HUES64 (cell line): Measurements from ENCODE around the gene TRRAP.

Experiments used
- H3K27ac ChIP-seq: 2 replicates; pipeline ENCODE4 v1.7.0; 2013; ENCODE audit warnings: low read depth, low read length, inconsistent platforms
- H3K27me3 ChIP-seq: 2 replicates; pipeline ENCODE4 v1.6.1; 2013; ENCODE audit warnings: mild to moderate bottlenecking, low read length; ENCODE audit not compliant: insufficient read depth
- H3K36me3 ChIP-seq: 2 replicates; pipeline ENCODE4 v1.6.1; 2013; ENCODE audit warnings: mild to moderate bottlenecking, low read length; ENCODE audit not compliant: insufficient read depth
- H3K4me1 ChIP-seq: 2 replicates; pipeline ENCODE4 v1.6.1; 2013; ENCODE audit warnings: mild to moderate bottlenecking, low read length, moderate library complexity; ENCODE audit not compliant: insufficient read depth
- H3K4me3 ChIP-seq: 2 replicates; pipeline ENCODE4 v1.5.1; 2013; ENCODE audit warnings: mild to moderate bottlenecking, low read length, moderate library complexity
- H3K9ac ChIP-seq: 2 replicates; pipeline ENCODE4 v1.6.1; 2013; ENCODE audit warnings: mild to moderate bottlenecking, low read depth, low read length
- H3K9me3 ChIP-seq: 2 replicates; pipeline ENCODE4 v1.6.1; 2013; ENCODE audit warnings: low read depth, low read length; ENCODE audit not compliant: insufficient read depth
- WGBS: fragments of 150-250, 120-280 bp; methylation state at CpG from one replicate; pipeline ENCODE4 v1.1.7; 2013; ENCODE audit warnings: missing lambda C conversion rate; 5-methylcytosine and 5-hydroxymethylcytosine counted together

The TRRAP gene

DNA sequence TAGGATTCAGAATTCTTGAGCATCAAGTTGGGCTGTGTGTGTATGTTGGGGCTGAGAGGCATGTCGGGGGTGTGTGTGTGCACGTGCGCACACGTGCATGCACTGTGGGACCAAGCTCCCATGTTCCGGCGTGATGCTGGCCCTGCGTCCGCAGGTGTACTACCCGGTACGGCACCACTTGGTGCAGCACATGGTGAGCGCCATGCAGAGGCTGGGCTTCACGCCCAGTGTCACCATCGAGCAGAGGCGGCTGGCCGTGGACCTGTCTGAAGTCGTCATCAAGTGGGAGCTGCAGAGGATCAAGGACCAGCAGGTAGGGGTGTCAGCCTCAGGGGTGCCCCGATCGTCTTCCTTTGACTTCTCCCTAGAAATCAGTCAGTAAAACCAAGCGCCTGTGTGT is 77.7 kb downstream of the TRRAP start:
- Histone ChIP-seq H3K36me3 (peaks cover 99% of the 10 kb centered on the region), H3K9ac (no peak overlapping the region), H3K9me3 (no peaks in the 10 kb centered on the region), H3K27ac (no peak overlapping the region), H3K27me3 (no peaks in the 10 kb centered on the region), H3K4me1 (no peaks in the 10 kb centered on the region), H3K4me3 (no peak overlapping the region)
- WGBS = 96% methylated on average over 19 of the region's 19 CpGs

DNA sequence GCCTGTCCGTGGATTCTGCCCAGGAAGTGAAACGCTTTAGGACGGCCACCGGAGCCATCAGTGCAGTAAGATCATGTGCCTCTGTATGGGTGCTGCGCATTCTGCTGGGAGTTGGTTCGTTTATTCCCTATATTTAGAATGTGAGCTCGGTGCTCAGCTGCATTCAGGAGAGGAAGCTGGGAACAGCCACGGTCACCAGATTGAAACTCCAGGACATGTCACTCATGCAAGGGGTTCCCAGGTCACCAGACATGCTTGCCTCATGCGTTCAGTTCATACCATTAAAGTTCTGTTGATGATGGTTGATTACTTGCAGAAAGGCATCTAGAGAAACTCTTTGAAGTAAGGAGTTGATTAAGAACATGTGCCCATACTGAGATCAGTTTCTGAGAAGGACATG is 78.1 kb downstream of the TRRAP start:
- H3K4me1 ChIP-seq = no peaks in the 10 kb centered on the region
- H3K36me3 ChIP-seq = peaks cover 99% of the 10 kb centered on the region
- 96% methylated on average over 9 of the region's 9 CpGs for WGBS
- no peak overlapping the region for H3K9ac ChIP-seq
- no peak overlapping the region for H3K4me3 ChIP-seq
- H3K27me3 ChIP-seq = no peaks in the 10 kb centered on the region
- no peak overlapping the region for H3K27ac ChIP-seq
- no peaks in the 10 kb centered on the region for H3K9me3 ChIP-seq

DNA sequence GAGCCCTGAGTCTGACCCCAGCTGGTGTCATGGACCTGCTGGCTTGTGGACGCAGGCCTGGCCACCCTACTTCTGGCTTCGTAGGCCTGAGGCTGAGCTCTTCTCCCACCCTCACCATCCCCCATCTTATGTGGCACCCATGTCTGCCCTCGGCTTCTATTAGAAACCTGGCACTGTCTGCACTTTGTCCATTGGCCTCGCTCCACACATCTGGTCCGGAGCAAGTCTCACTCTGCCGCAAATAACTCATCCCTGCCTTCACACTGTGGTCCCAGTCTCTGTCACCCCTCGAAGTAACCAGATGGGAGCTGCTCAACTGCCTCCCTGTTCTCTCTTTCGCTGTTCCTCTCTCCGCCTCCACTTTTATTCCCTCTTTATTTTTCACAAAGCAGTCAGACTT is 78.6 kb downstream of the TRRAP start:
- H3K9ac ChIP-seq = no peak overlapping the region
- H3K9me3 ChIP-seq = no peaks in the 10 kb centered on the region
- no peak overlapping the region for H3K4me3 ChIP-seq
- H3K27me3 ChIP-seq = no peaks in the 10 kb centered on the region
- H3K4me1 ChIP-seq = no peaks in the 10 kb centered on the region
- peaks cover 99% of the 10 kb centered on the region for H3K36me3 ChIP-seq
- no peak overlapping the region for H3K27ac ChIP-seq
- 94% methylated on average over 9 of the region's 9 CpGs for WGBS

DNA sequence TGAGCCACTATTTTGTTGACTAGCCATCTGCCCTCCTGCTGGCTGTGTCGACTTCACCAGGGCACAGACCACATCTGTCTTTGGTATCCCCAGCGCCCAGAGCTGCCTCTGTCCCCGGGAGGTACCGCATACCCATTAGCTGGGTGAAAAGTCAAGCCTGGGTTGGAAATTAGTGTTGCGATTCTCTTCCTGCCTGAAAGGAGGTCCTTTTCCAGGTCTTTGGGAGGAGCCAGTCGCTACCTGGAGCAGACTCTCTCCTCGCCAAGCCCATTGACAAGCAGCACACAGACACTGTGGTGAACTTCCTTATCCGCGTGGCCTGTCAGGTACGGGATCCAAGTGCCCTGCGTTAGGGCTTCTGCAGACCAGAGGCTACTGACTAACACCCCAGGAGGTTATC is 79.4 kb downstream of the TRRAP start:
- Histone ChIP-seq H3K4me1 (no peaks in the 10 kb centered on the region), H3K9me3 (no peaks in the 10 kb centered on the region), H3K36me3 (peaks cover 100% of the 10 kb centered on the region), H3K27ac (no peak overlapping the region), H3K4me3 (no peak overlapping the region), H3K27me3 (no peaks in the 10 kb centered on the region), H3K9ac (no peak overlapping the region)
- WGBS = 95% methylated on average over 11 of the region's 11 CpGs

DNA sequence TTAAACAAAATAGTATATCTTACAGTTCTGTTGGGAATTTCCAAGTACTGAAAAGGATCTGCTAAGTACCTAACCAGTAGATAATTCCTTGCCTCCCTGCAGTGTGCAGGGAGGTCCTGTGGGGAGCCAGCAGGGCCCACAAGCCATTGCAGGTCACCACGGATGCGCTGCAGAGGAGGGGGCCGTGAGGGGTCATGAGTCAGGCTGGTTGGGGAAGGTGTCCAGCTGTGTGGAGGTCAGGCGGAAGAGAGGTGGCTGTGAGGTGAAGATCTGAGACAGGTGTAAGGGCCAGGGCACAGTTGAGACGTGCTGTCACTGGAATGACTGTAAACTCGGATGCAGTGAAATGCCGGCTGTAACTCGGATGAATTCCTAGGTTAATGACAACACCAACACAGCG is 80.6 kb downstream of the TRRAP start:
- Histone ChIP-seq H3K36me3 (peaks cover 97% of the 10 kb centered on the region), H3K9ac (no peak overlapping the region), H3K4me3 (no peak overlapping the region), H3K4me1 (no peaks in the 10 kb centered on the region), H3K27ac (no peak overlapping the region), H3K27me3 (no peaks in the 10 kb centered on the region), H3K9me3 (no peaks in the 10 kb centered on the region)
- 95% methylated on average over 9 of the region's 9 CpGs for WGBS

DNA sequence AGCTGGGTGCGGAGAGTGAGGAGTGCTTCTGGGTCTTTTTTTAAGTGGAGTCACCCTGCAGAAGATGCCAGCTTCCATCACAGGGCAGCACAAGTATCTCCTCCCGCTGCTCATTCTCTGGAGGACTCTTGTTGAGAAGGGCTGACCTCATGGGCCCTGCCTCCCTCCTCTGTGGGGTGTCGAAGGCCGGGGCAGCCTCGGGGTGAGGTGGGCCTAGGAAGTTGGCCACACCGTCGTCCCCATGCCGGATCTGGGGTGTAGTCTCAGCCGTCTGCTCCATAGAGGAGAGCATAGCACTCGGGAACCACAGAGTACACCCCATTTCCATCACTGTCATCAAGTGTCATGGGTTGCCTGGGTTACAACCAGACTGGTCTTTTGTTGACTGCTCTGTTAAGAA is 85.0 kb downstream of the TRRAP start:
- H3K27ac ChIP-seq = no peak overlapping the region
- 96% methylated on average over 10 of the region's 10 CpGs for WGBS
- H3K9me3 ChIP-seq = no peaks in the 10 kb centered on the region
- no peak overlapping the region for H3K4me3 ChIP-seq
- peaks cover 96% of the 10 kb centered on the region for H3K36me3 ChIP-seq
- H3K9ac ChIP-seq = no peak overlapping the region
- no peaks in the 10 kb centered on the region for H3K4me1 ChIP-seq
- H3K27me3 ChIP-seq = no peaks in the 10 kb centered on the region

DNA sequence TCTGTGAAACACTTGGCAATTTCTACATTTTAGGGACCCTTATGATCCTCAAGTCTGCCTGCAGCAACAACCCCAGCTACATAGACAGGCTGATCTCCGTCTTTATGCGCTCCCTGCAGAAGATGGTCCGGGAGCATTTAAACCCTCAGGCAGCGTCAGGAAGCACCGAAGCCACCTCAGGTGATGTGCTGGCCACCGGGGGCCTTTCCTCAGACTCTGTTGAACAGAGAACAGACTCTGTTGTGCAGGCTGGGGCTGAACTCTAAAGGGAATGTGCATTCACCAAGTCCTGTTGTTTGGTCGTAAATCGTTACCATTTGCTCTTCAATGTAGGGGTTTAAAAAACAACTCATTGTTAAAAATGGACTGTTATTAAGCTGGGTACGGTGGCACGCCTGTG is 86.3 kb downstream of the TRRAP start:
- H3K27ac ChIP-seq = no peak overlapping the region
- H3K4me3 ChIP-seq = no peak overlapping the region
- 97% methylated on average over 10 of the region's 10 CpGs for WGBS
- no peaks in the 10 kb centered on the region for H3K27me3 ChIP-seq
- H3K9ac ChIP-seq = no peak overlapping the region
- H3K4me1 ChIP-seq = no peaks in the 10 kb centered on the region
- H3K9me3 ChIP-seq = no peaks in the 10 kb centered on the region
- H3K36me3 ChIP-seq = peaks cover 96% of the 10 kb centered on the region

DNA sequence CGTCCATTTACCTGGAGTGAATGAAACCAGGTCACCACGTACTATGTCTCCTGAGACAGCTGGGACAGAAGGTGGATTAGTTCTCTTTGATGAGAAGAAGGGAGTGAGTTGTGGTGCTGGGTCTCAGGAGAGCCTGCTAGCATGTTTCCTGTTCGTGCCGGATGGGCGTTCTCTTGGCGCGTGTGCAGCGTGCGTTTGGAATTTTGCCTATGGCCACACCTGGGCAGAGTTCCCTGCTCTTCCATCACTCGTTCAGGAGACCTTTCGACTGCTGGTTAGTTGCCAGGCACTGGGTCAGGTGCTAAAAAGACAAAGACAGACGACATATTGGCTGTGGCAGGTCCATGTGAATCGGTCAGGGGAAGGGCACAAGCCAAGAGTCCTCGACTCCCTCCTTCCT is 90.3 kb downstream of the TRRAP start:
- peaks cover 96% of the 10 kb centered on the region for H3K36me3 ChIP-seq
- H3K9me3 ChIP-seq = no peaks in the 10 kb centered on the region
- H3K27me3 ChIP-seq = no peaks in the 10 kb centered on the region
- WGBS = 96% methylated on average over 14 of the region's 14 CpGs
- H3K27ac ChIP-seq = no peak overlapping the region
- no peaks in the 10 kb centered on the region for H3K4me1 ChIP-seq
- no peak overlapping the region for H3K9ac ChIP-seq
- H3K4me3 ChIP-seq = no peak overlapping the region

DNA sequence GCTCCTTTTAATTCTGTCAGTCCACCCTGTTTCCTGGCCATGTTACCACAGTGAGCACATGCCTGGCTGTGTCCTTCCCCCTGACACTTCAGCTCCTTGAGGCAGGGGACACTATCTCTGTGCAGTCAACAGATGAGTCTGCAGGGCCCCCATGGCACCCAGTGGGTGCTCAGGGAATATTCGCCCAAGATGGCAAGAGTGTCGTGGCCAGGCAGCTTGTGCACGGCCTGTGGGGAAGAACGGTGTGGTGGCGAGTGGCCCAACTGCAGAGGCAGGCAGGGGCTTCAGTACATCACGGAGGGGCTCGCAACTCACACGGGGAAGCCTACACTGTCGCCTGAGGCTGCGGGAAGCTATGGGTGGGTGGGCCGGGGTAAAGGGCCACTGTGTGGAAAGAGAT is 91.1 kb downstream of the TRRAP start:
- no peaks in the 10 kb centered on the region for H3K4me1 ChIP-seq
- 94% methylated on average over 11 of the region's 11 CpGs for WGBS
- H3K27me3 ChIP-seq = no peaks in the 10 kb centered on the region
- no peak overlapping the region for H3K9ac ChIP-seq
- H3K9me3 ChIP-seq = no peaks in the 10 kb centered on the region
- no peak overlapping the region for H3K4me3 ChIP-seq
- no peak overlapping the region for H3K27ac ChIP-seq
- peaks cover 98% of the 10 kb centered on the region for H3K36me3 ChIP-seq

DNA sequence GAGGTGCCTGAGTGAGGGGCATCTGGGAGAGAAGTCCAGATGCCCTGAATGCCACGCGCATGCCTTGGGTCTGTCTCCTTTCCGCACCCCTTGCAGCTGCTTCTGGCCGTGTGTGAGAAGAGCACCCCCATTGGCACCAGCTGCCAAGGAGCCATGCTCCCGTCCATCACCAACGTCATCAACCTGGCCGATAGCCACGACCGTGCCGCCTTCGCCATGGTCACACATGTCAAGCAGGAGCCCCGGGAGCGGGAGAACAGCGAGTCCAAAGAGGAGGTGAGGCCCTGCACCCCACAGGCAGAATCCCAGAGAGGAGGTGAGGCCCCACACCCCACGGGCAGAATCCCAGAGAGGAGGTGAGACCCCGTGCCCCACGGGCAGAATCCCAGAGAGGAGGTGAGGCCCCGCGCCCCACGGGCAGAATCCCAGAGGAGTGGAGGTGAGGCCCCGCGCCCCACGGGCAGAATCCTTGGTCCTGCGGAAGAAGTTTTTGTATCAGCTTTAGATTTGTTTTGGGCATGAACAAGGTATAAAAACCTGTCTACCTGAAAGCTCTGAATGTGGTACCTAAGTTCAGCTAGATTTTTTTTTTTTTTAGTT is 91.8 kb downstream of the TRRAP start:
- H3K27ac ChIP-seq = no peak overlapping the region
- H3K9me3 ChIP-seq = no peaks in the 10 kb centered on the region
- H3K36me3 ChIP-seq = peaks cover 98% of the 10 kb centered on the region
- H3K4me3 ChIP-seq = no peak overlapping the region
- no peaks in the 10 kb centered on the region for H3K4me1 ChIP-seq
- H3K27me3 ChIP-seq = no peaks in the 10 kb centered on the region
- WGBS = 96% methylated on average over 24 of the region's 24 CpGs
- no peak overlapping the region for H3K9ac ChIP-seq

DNA sequence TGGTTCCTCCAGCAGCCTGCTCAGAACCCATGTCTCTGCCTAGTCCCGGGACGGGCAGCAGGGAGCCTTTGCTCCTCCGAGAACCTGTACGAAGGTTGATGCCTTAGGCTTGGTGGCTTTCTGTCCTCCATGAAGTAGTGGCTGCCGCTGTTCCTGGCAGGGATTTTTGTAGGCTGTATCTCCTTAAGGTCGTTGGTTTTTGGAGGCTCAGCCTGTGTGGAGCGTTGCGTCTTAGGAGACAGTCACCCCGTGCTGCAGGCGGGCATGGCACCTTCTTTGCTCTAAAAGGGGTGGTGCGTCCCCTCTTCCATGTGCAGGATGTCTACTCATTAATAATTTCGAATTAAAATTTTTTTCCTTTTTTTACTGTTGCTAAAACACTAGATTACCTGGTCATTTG is 92.5 kb downstream of the TRRAP start:
- peaks cover 98% of the 10 kb centered on the region for H3K36me3 ChIP-seq
- H3K27ac ChIP-seq = no peak overlapping the region
- H3K4me3 ChIP-seq = no peak overlapping the region
- H3K9me3 ChIP-seq = no peaks in the 10 kb centered on the region
- no peak overlapping the region for H3K9ac ChIP-seq
- no peaks in the 10 kb centered on the region for H3K27me3 ChIP-seq
- H3K4me1 ChIP-seq = no peaks in the 10 kb centered on the region
- 96% methylated on average over 12 of the region's 12 CpGs for WGBS

DNA sequence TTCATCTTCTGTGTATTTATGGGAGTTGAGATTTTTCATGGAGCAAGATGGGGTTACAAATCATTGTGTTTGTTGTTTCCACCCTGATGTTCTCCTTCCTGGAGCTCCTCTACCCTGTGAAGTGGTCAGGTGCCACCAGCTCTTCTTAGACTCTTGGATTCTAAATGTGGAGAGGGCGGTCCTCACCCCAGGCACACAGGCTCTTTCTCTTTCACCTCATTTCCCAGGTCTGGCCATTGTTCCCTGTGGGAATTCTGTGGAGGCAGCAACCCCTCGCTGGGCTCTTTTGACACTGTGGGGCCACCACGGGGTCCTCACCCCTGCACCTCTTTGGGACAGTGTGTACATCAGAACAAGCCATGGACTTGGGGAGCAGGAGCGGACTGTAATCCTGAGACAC is 95.9 kb downstream of the TRRAP start:
- Histone ChIP-seq H3K4me1 (no peaks in the 10 kb centered on the region), H3K9ac (no peak overlapping the region), H3K9me3 (no peaks in the 10 kb centered on the region), H3K27me3 (no peaks in the 10 kb centered on the region), H3K4me3 (no peak overlapping the region), H3K36me3 (peaks cover 99% of the 10 kb centered on the region), H3K27ac (no peak overlapping the region)
- whole genome bisulfite sequencing = 95% methylated on average over 4 of the region's 4 CpGs
